ENCODE measurements around the gene RIMBP3B.
"Not testable (repeated sequence)": the region's sequence is repeated elsewhere in the genome, so short reads cannot be mapped to it uniquely, and the experiment has no call there.

RIMBP3B gene, protein sequence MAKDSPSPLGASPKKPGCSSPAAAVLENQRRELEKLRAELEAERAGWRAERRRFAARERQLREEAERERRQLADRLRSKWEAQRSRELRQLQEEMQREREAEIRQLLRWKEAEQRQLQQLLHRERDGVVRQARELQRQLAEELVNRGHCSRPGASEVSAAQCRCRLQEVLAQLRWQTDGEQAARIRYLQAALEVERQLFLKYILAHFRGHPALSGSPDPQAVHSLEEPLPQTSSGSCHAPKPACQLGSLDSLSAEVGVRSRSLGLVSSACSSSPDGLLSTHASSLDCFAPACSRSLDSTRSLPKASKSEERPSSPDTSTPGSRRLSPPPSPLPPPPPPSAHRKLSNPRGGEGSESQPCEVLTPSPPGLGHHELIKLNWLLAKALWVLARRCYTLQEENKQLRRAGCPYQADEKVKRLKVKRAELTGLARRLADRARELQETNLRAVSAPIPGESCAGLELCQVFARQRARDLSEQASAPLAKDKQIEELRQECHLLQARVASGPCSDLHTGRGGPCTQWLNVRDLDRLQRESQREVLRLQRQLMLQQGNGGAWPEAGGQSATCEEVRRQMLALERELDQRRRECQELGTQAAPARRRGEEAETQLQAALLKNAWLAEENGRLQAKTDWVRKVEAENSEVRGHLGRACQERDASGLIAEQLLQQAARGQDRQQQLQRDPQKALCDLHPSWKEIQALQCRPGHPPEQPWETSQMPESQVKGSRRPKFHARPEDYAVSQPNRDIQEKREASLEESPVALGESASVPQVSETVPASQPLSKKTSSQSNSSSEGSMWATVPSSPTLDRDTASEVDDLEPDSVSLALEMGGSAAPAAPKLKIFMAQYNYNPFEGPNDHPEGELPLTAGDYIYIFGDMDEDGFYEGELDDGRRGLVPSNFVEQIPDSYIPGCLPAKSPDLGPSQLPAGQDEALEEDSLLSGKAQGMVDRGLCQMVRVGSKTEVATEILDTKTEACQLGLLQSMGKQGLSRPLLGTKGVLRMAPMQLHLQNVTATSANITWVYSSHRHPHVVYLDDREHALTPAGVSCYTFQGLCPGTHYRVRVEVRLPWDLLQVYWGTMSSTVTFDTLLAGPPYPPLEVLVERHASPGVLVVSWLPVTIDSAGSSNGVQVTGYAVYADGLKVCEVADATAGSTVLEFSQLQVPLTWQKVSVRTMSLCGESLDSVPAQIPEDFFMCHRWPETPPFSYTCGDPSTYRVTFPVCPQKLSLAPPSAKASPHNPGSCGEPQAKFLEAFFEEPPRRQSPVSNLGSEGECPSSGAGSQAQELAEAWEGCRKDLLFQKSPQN (N-terminal part only)

DNA sequence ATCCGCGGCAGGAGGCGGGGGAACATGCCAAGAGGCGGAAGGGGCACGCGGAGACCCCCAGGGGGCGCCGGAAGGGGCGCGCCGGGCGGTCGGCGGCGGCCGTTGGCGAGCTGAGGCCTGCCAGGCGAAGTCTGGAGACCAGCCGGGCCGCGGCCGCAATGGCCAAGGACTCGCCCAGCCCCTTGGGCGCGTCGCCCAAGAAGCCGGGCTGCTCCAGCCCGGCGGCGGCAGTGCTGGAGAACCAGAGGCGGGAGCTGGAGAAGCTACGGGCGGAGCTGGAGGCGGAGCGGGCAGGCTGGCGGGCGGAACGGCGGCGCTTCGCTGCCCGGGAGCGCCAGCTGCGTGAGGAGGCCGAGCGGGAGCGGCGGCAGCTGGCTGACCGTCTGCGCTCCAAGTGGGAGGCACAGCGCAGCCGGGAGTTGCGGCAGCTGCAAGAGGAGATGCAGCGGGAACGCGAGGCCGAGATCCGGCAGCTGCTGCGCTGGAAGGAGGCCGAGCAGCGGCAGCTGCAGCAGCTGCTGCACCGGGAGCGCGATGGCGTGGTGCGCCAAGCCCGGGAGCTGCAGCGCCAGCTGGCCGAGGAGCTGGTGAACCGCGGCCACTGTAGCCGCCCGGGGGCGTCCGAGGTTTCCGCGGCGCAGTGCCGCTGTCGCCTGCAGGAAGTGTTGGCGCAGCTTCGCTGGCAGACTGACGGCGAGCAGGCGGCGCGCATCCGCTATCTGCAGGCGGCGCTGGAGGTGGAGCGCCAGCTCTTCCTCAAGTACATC, at the start of gene RIMBP3B:
Gene RIMBP3B, plus strand, starts transcription at position 51 of the 767 bp plus-strand sequence. Its CDS starts 108 bp downstream, at position 159.
- not testable (repeated sequence) for DNase-seq (ENCODE audit: low spot score)

DNA sequence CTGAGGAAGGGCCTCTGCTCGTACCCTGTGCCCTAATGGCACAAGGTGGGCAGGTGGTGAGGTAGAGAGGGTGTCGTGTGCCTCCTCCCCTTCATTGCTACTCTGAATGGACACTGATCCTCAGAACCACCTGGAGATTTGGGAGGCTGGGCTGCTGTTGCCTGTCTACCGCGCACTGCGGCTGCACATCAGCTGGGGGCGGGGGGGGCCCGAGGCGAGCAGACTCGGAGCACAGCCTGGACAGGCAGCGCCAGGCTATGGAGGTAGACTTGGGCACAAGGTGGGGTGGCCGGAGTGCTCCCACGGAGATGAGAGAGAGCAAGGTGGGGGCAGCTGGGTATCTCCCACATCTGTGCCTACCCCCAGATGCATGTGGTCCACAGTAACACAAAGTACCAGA, 26.0 kb upstream of the RIMBP3B start:
- not testable (repeated sequence) for DNase-seq (ENCODE audit: low spot score)

DNA sequence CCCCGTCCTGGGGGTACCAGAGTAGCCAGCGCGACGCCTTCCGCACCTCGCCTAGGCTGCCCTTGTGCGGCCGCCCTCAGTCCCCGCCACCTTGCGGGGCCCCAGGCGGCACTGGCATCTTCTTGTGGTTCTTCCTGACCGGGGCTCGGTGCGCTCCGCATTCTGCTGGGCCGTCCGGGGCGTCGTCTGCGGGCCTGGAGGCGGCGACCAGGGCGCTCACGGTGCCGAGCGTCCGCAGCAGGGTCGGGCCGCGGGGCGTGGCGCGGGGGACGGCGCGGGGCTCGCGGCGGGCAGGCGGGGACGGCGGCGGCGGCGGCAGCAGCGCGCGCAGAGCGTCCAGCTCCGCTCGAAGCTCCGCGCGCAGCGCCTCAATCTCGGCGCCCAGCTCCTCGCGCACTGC, 23.0 kb upstream of the RIMBP3B start:
- not testable (repeated sequence) for DNase-seq (ENCODE audit: low spot score)

DNA sequence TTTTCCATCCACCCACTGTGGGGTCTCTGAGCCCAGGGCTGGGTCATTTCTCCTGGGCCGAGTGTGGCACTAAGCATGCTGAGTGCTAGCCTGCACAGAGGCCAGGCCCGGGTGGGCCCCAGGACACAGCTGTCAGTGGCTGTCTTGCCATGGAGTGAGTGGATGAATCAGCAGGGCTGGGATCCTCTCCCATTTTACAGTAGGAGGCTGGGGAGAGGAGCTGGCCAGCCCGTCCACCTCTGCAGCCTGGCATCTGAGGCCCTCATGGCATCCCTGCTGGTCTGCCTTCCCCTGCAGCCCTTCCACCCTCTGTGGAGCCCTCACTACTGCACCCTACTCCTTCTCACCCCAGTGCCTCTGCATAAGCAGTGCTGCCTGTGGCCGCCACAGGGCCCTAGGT, 21.1 kb upstream of the RIMBP3B start:
- DNase-seq (ENCODE audit: low spot score): not testable (repeated sequence)

DNA sequence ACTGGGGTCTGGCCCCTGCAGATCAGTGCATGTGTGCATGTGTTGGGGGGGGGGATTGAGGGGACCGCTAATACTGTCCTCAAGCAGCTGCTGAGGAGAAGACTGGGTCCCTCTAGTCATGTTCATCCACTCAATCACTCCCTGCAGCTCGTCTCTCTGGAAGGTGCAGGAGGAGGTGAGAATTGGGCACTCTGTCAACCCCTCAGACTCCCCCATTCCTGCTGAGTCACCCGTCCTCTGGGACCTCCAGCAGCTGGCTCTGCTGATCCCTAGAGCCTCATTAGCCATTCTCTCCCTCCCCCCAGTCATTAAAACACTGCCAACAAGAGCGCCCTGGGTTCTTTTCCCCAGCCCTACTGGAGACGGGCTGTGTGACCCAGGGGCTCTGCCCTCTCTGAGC, 20.5 kb upstream of the RIMBP3B start:
- not testable (repeated sequence) for DNase-seq (ENCODE audit: low spot score)

DNA sequence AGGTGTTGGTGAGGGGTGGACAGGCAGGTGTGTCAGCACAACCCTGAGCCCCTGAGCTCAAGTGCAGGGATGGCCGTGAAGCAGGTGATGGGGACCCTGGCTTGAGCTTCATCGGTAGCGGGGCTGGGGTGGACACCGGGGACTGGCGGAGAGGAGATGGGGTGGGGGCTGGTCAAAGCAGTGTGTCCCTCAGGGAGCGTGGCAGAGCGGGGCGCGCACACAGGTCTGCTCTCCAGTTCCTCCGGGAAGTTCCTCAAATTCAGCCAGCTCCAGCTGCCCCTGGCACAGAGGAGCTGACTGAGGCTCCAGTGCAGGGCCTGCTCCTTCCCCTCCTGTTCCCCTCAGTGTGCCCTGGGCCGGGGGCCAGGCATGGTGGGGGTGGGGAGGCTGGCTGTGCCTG, 19.7 kb upstream of the RIMBP3B start:
- not testable (repeated sequence) for DNase-seq (ENCODE audit: low spot score)

DNA sequence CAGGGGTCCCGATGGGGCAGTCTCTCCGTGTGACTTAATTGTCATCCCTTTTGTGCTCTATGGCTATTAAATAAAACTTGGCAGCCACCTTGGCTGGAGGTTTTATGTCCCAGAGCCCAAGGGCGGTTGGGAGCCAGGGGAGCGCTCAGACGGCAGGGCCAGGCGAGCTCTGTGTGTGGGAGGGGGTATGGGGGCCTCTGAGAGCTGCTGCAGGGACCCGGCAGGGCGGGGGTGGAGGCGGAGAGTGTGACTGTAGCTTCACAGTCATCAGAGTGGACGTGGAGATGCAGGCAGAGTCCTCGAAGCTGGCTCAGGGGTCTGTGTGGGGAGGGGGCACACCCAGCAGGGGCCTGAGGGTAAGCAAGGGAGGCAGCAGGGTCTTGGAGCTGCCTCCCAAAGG, 19.2 kb upstream of the RIMBP3B start:
- DNase-seq (ENCODE audit: low spot score): not testable (repeated sequence)

- not testable (repeated sequence) for DNase-seq (ENCODE audit: low spot score)
Observed at GRCh38 chr22:21365337-21365736, 18.2 kb upstream of the RIMBP3B start.

GRCh38 chr22:21368603-21369310, 14.8 kb upstream of the RIMBP3B start:
- DNase-seq (ENCODE audit: low spot score): not testable (repeated sequence)

GRCh38 chr22:21375880-21376279, 7.7 kb upstream of the RIMBP3B start:
- DNase-seq (ENCODE audit: low spot score): not testable (repeated sequence)

GRCh38 chr22:21384468-21385357, 1.2 kb downstream of the RIMBP3B start:
- DNase-seq (ENCODE audit: low spot score): not testable (repeated sequence)

DNA sequence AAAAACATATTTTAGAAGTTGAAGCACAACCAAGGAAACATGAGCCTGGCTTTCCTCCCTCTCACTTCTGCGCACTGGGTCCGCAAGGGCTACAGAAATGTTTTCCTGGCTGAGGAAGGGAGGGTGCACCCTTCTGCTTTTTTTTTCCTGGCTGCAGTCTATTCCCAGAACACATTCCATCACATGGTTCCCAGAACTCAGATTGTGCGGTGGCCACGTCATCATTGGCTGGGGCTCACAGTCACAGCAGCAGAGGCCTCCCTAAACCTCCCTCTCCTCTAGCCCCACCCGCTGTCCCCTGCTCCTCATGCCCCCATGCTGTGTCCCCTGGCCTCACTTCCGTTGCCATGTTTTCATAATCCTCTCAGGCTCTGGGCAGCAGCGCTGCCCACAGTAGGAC, 5.9 kb downstream of the RIMBP3B start:
- DNase-seq (ENCODE audit: low spot score): not testable (repeated sequence)

DNA sequence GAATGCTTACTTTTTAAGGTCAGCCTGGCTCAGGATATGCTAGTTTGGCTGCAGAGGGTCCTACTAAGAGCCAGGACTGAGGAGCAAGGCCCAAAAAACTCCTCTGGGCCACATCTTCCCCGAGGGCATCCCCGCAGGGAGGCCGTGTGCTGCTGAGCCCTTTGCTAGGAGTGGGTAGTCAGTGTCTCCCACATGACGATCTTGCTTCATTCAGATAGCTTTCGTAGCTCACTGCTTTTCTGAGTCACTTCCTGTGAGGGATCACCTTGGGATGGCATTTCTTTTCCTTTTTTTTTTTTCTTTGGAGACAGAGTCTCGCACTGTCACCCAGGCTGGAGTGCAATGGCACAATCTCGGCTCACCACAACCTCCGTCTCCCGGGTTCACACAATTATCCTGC, 6.5 kb downstream of the RIMBP3B start:
- not testable (repeated sequence) for DNase-seq (ENCODE audit: low spot score)

- DNase-seq (ENCODE audit: low spot score): not testable (repeated sequence)
Observed at GRCh38 chr22:21394613-21395012, 11.1 kb downstream of the RIMBP3B start.

DNA sequence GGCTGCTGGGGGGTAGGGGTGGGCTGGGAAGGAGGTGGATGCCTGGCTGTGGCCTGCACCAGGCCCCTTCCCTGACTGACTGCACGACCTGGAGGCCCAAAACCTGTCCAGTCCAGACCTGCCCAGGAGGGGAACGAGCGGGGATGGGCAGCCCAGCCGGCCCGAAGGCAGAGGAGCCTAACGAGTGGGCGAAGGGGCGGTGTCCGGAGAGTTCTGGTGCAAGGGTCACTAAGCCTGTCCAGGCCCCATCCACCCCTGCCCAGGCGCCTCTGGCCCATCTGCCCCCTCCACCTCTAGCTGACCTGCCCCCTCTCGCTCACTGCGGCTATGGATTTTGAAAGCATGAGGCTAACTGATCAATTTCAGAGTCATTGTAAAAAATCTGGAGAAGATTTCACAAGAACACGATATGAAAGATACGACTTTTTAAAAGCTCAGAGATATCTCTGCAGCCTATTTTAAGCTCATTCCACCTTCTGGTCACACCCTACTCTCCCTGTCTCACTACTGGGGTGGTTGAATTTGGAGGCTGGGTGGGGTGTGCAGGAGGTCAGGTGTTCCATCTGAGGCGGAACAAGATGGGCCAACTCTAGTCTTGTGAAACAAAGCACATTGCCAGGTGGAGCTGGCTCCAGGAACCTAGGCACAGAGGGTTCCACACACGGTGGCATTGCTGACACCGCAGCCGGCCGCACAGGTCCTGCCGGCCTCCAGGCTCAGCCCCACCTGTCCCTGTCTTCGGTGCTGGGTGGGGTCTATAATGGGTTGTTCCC, 17.8 kb downstream of the RIMBP3B start:
- not testable (repeated sequence) for DNase-seq (ENCODE audit: low spot score)

- DNase-seq (ENCODE audit: low spot score): not testable (repeated sequence)
Observed at GRCh38 chr22:21402763-21403314, 19.3 kb downstream of the RIMBP3B start.

- DNase-seq (ENCODE audit: low spot score): not testable (repeated sequence)
Observed at GRCh38 chr22:21407139-21407538, 23.6 kb downstream of the RIMBP3B start.

GRCh38 chr22:21407792-21408191, 24.2 kb downstream of the RIMBP3B start:
- DNase-seq (ENCODE audit: low spot score): not testable (repeated sequence)

All from hematopoietic multipotent progenitor cell treated with erythropoietin and hydrocortisone succinate and interleukin-3 and kit ligand, for 15 days (in vitro differentiated cells).